Fibroblast of lung (primary cell): ENCODE data around the gene RFX2.

ENCODE experiments used
- CTCF ChIP-seq, 2 donors: IDR thresholded peaks in 1 of 2; conservative IDR thresholded peaks in 1 of 2; 1 replicate in 1 of 2; 2 replicates in 1 of 2; pipeline ENCODE4 v1.5.1; 2011 to 2012; ENCODE audit warnings: low read length in 2 of 2, control low read depth in 1 of 2, inconsistent platforms in 1 of 2, low read depth in 1 of 2, mild to moderate bottlenecking in 1 of 2
- EZH2 ChIP-seq: IDR thresholded peaks from 2 replicates; pipeline ENCODE4 v1.5.1; 2012; ENCODE audit warnings: low read length, control low read depth, mild to moderate bottlenecking; ENCODE audit errors: missing control alignments

DNA sequence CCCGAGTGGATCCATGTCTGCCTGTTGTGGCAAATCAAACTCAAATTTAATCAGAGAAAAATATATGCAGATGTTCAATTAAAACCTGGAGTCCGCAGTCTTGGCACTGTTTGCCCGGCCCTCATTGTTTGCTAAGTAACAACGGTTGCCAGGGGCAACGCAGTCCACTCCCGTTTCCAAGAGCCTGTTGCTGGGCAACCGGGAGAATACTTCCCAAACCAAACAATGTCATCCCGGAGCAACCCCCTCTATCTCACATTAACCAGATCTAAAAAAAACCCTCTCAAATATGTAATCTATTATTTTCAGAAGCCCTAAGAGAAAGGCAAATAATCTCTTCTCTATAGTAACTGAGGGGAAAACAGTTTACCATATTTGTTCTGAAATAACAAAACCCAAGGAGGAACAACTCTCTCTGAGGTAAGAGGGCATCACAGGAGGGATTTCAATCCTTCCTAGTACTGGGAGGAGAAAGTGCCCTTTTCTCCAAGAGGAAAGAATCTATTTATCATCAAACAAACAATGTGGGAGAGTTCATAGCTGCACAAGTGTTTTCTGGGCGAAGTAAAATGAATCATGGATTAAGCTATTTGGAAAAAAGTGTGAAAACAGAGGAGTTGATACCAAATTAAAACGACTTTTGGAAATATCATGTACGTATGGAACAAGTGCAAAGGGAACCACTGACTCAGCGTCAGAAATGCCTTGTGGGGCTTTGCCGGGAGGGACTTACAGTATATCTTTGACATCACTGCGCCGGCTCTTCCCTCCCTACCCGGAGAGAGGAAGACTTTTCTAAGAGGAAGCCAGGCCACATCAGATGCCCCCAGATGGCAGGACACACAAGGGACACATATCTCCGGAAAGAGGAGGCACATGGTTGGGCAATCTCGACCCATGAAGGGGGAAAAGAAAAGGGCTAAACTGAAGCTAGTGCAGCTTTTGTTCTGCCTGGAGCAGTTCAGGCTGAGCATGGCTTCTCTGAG lies 43.3 kb downstream of the RFX2 start:
- TF ChIP-seq CTCF (conservative IDR thresholded peaks at IDR 0.05 in 1 of 2, IDR thresholded peaks at IDR 0.05 in 1 of 2; ENCODE audit: low read depth in 1 of 2, low read length in 2 of 2) (no peak), EZH2 (no peak)
